Fibroblast of mammary gland (primary cell): Measurements from ENCODE around the gene ORC6.

ENCODE experiments used
- DNase-seq: peaks from one replicate; pipeline ENCODE4 v3.0.0-alpha.2; 2010; ENCODE audit warnings: low read depth
- H3K4me3 ChIP-seq: 2 replicates; pipeline ENCODE4 v1.5.1; 2011; ENCODE audit warnings: low read depth, mild to moderate bottlenecking, low read length, moderate library complexity; ENCODE audit not compliant: control insufficient read depth
- CTCF ChIP-seq: conservative IDR thresholded peaks from 2 replicates; pipeline ENCODE4 v1.5.1; 2011; ENCODE audit warnings: low read depth, low read length, inconsistent platforms; ENCODE audit not compliant: control insufficient read depth, insufficient read depth

ORC6 gene

GRCh38 chr16:46730126-46730525 lies 40.7 kb downstream of the ORC6 start:
- no peak for TF ChIP-seq CTCF
- H3K4me3 ChIP-seq, result no peak overlapping the region
- no peak for DNase-seq

GRCh38 chr16:46730801-46731690 lies 41.6 kb downstream of the ORC6 start:
- DNase-seq, result no peak
- H3K4me3 ChIP-seq, result no peak overlapping the region
- TF ChIP-seq CTCF, result no peak

GRCh38 chr16:46731691-46732555 lies 42.5 kb downstream of the ORC6 start:
- H3K4me3 ChIP-seq, result no peak overlapping the region
- TF ChIP-seq CTCF, result no peak
- no peak for DNase-seq

GRCh38 chr16:46732561-46732960 lies 43.1 kb downstream of the ORC6 start:
- H3K4me3 ChIP-seq, result no peak overlapping the region
- DNase-seq, result no peak
- TF ChIP-seq CTCF, result no peak

- no peak overlapping the region for H3K4me3 ChIP-seq
- DNase-seq, result no peak
- TF ChIP-seq CTCF, result no peak
These were observed 43.9 kb downstream of the ORC6 start for GRCh38 chr16:46733319-46733830.

GRCh38 chr16:46736695-46737094 lies 47.2 kb downstream of the ORC6 start:
- TF ChIP-seq CTCF, result no peak
- no peak for DNase-seq
- no peak overlapping the region for H3K4me3 ChIP-seq
